Stimulated activated CD8-positive, alpha-beta memory T cell treated with anti-CD3 and anti-CD28 coated beads, Interleukin-12 subunit alpha, Interleukin-12 subunit beta, amount 100 ng/mL, for 4 hours (primary cell): ENCODE results near the gene BMP10.

Source experiments
- DNase-seq: peaks from one replicate; pipeline ENCODE4 v3.0.0-alpha.2; 2020; ENCODE audit warnings: low read depth

The BMP10 gene

DNA sequence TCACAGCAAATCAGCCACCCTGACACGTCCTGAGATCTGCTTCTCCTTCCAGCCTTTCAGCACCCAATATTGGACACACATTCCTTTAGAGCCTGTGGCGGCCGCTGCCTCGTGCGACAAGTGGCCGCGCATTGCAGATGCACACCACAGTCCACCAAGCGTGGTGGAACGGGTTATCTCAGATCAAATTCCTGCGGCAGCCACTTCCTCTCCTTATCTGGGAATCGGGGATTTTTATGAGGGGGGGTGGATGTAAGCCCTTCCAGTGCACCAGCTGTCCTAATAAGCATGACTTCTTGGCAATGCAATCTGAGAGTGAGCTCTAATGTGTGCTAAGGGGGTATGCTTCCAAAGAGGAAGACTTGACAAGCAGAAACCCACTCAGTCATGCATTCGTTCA, 18.3 kb upstream of the BMP10 start:
- no peak for DNase-seq

DNA sequence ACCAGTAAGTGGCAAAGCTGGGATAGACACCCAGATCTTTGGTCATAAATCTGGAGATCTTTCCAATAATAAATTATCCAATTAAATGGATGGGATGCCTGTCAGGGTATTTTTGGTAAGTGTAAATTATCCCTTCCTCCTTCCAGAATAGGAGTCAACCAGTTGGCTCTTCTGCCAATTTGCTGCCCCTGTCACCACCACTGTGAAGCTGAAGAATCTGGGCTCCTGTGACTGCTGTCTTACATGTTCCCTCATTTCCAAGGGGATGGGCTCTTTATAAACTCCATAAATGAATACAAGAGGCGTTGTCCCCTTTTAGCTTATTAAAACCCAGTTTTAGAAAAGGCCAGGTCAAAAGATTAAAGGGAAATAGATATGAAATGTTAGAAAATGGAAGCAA, 17.8 kb upstream of the BMP10 start:
- no peak for DNase-seq

DNA sequence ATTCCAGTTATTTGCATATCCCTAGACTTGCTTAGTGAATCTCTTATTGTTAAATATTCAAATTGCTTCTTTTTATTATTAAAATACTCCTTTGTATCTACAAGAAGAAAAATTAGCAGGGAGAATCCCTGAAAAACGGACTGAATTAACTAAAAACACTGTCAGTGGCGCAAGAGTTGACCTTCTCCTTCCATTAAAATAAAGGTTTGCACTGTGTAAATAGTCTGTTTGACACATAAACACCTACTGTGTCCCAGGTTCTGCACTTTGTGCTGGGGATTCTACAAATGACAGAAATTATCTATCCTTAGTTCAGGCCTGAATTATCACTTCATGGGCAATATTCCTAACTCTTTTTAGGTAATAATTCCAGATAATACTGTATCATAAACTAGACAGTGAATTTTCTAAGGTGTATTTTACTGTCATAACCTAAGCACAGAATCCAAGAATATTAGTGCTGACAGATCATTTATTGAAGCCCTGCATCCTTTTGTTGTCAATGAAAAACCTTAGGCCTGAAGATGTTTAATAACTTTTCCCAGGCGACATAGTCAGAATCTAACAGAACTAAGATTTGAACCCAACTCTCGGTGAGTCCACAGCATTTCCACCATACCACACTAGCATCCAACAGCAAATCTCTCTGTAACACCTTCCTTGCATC, 17.0 kb upstream of the BMP10 start:
- DNase-seq = no peak

DNA sequence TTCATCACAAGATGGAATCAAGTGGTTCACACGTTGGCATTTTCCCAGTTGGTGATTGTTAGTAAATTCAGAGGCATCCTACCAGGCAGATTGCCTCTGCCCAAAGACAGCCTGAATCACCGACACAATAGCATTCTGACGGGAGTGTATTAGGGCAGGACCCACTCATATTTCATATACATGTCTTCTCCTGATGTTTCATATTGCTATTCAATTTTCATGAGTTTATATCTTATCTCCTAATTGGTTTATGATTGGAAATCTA, 14.5 kb upstream of the BMP10 start:
- no peak for DNase-seq

DNA sequence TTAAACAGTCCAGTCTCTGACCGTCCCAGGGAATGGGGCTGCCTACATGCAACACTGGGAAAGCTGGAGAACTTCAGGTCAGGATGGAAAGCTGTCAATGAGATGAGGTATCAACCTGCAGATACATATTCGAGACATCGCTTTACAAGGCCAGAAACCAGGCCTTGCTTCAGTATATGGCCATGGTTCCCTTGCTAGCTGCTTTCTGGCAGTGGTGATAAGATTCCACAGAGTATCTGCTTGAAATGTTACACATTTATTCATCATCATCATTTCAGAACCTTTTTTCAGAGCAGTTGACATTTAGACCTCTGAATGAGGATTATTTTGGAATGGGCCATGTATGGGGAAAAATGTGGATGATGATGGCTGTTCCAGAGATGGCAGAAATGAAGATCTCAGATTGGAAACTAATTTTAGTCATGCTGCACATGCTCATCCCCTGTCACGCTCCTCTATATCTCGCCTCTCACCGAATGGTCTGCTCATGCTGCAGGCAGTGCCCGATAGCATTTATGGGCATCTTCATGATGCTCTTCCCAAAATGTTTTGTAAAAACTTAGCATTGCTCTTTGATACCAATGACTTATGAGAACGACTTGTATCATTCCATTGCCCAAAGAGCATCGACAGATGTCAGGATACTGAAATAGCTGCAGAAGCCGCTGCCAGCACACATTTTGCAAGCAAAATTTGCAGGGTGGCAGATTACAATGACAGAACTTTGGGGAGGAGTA, 14.0 kb upstream of the BMP10 start:
- DNase-seq = no peak

DNA sequence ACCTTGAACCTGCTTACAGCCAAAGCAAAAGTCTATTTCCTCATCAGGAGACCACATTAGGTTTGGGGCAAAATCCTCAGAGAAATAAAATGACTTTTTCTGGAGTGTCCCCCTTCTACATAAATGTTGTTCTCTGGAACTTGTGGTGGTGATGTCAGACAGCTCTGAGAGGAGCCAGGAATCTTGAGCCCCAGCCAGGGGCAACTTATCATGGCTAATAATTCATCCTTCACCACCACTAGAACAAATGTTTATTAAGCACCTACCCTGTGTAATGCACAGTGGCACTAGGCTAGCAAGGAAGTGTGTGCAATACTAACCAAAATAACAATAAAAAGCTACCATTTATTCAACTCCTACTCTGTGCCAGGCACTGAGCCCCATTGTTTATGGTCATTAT, 9.0 kb upstream of the BMP10 start:
- no peak for DNase-seq

DNA sequence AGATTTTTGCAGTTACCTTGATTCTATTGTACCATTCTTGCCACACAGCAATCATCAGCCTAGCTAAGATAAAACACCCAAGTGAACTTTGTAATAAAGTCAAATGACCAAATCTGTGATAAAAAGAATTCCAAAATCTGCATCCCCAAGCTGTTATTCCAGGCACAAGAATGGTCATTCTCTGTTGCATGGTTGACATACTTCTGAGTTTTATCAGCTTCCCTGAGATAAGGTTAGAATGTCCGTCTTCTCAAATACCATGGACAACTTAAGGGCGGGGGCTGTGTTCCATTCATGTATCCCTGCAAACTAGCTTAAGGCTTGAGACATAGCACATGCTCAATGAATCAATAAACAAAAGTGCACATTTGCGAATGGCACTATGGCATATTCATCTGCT, 8.1 kb upstream of the BMP10 start:
- no peak for DNase-seq

DNA sequence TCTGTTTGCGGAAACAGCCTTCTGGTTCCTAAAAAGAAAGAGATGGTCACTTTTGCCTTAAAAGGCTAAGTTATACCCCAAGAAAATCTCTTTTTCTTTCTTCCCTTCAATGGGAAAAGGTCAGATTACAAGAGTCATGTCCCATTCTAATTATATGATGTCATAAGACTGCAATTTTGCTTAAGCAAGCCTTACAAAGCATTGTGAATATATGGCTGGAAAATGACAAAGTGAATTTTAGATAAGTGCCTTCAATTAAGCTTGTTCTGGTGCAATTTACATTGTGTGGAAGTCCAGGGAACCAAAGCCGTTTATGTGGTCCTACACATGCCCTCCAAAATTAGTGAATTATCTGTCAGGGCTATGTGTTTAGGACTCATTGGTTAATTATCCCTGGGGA, 7.6 kb upstream of the BMP10 start:
- no peak for DNase-seq

DNA sequence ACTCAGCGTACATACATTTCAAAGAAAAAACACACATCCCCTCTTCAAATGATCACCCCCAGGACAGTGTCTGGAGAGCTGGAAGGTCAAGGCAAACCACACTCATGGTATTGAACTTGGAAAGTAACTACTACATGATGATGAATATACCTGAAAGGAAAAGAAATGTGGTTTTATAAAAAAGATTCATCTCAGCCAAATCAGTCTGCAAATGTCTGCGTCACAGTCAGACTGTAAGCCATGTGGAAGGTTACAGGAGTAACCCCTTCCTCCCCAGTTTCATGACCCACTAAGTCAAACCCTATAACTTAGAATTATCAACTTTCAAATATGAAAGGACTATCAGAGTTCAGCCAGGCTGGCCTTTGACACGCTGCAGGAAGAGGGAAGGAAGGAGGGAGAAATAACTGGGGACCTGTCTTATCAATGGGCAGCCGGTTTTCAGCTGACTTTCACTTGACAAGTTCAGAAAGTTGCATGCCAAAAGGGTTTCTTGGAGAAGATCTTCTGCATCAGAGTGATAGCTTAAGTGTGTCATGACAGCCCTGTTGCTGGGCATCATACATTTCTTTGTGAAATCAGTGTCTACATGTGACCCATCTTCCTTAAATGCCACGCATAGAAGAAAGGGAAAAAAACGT, 7.0 kb upstream of the BMP10 start:
- DNase-seq = no peak

DNA sequence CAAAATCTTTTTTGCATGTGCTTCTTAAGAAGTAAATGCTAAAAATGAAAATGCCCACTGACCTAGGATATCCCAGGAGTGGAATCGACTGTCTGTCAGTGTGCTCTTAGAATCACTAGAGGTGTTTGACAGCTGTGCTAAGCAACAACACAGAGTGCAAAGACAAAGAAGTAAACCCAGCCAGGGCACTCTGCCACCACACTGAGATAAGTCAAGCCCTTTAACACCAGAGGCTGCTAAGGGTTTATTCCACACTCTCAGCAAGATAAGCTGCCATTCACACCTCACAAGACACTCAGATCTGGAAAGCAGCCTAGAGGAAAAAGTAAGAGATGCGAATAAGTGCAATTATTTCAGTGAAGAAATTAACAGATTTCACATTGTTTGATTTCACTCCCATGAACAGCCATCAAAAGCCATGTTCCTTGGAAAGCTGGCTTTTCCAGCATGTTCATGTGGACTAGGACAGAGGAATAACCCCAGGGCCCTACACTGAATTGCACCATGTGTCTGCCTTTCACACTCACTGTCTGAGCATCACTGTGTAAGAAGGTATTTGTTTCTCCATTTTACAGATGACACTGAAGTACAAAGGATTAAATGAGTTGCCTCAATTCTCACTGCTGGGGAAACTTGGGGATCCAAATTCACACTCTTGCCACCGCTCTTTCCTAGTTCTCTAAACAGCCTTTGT, 6.0 kb upstream of the BMP10 start:
- DNase-seq = no peak

DNA sequence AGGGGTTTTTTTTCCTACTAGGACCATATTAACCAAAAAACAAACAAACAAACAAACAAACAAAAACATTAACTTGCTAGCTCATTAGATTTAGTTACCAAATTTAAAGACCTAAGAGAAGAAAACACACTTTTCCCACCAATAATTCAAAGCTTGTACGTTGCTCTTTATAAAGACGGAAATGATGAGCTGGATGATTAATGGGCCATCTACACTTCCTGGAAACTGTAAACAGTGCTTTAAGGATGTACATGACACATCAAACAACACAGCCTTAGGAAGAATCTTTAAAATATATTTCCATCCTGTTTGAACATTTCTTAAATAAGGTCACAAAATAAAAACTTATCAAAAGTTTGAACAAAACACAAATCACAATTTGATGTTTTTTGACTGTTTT, 982 bp downstream of the BMP10 start:
- no peak for DNase-seq

DNA sequence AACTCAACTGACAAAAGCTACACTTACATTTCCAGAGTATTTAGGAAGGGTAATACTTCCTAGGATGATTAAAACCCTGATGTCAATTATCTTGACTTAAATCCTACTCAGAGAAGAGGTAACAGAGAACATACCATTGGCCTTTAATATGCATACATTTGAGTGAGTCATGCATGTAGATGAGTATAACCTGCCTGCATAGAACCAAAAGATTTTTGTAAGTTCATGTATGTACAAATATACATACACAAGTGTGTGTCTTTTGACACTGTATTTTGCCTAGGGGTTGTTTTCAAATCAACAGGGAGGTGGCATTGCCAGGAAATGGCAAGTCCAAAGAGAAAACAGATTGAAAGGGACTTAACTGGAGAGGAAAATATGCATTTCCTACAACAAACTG, 6.1 kb downstream of the BMP10 start:
- DNase-seq = no peak

DNA sequence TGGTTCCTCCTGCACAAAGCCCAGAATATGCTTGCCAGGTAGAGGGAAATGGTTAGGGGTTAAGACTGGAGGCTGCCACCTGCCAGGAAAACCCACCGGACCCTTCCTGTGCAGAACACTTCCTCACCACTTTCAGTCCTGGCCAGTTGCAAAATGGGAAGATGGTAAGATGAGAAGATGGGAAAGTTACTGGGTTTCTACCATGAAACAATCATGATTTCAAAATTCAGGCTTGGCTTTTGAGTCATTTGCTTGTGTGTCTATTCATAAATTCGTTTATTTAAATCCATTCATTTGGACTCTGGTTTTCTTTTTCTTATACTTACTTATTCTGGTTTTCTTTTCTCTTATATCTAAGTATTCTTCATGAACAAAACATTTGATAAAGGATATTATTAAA, 7.2 kb downstream of the BMP10 start:
- DNase-seq = no peak

DNA sequence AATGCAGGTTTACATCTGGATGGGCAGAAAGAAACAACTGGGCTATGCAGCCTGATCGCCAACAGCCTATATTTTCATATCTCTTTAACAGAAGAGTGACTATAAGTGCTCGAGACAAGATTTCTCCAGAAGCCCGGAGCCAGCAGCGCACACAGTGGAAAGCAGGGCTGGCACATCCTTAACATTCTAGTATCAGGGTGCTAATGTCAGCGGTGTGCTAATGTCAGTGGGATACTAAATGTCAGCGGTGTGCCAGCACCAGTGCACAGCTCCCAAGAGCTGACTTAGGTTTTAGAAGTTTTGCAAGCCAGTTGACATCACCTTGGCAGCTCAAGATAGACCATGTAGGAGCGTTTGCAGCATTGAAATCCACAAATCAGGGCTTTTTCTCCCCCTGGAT, 8.3 kb downstream of the BMP10 start:
- no peak for DNase-seq

DNA sequence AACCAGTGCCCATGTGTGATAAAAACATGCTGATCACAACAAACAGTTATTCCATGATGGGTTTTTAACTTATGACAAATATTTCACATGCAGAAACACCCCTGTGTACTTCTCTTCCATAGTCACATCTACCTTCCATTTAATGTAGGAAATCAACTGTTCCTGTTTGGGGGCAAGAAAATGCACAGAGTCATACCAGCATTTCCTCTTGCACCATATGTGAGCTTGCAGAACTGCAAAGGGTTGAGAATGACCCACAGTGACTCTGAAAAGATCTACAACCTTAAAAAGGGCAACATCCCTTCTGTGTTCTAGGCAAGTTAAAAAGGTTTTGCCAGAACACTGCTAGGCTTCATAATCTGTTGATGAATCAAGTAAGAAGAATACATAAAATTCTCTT, 9.9 kb downstream of the BMP10 start:
- DNase-seq = no peak

DNA sequence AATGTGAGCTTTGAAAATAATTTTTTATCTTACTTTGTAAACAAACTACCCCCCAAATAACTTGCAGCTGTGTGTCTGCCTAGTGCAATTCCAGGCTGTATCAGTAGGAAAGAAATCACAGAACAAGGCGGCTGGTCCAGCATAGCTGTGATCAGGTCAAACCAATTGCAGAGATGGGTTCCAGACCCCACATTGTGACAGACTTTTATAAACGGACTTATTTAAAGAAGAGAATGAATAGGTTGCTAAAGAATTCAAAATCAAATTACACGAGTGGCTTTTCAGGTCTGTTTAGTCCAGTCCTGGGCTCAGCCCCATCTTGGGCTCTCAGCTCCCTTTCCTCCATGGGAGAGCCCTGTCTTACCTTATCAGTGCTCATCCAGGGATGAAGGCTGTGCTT, 11.1 kb downstream of the BMP10 start:
- DNase-seq = no peak

DNA sequence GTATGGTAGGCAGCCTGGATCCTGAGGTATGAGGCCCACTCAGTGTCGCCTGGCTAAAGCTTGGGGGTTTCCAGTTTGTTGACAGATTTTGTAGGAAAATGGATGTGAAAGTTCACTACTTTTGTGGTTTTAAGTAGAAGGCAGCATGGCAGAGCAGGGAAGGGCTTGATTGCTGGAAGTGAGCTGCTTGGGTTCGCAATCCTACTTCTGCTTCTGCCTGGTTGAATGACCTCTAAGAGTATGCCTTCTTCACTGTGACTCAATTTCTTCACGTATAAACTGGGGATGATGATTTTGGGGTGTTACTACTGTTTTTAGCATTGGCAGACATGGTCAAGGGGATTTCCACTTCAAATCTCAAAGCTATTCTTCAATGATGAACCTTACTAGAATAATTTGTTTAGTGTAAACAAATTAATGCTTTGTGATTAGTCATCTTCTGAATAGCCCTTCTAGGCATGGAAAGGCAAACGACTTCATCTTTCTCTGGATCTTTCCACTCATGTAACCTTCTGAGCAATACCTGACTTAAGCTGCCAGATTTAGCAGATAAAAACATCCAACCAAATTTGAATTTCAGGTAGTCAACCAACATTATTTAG, 13.2 kb downstream of the BMP10 start:
- no peak for DNase-seq

DNA sequence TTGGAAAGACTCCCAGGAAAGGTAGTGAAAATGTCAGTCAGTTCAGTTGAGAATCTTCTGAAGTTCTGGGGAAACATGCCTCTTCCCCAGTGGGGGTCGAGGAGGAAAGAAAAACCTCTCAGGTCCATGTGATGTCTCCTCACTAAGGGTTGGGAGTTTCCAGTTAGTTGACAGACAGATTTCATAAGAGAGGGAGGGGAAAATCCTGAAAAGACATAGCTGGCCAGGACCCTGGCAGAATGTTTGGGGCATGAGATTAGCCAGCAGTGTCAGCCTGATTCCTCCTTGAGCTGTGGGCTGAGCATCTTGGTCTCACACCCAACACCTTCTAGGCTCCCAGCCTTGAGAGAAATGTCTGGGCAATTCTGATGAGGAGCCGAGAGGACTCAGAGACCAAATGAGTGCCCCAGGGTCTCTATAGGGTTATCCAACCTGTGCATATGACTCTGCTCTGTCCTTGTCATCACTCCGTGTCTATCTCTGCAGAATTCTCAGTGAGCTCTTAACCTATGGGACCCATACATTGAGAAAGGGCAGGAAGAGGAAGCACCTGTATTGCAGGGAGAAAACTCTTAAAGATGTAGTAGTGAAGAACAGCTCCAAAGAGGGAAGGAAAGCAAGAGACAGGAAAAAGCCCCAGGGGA, 13.9 kb downstream of the BMP10 start:
- DNase-seq = no peak

DNA sequence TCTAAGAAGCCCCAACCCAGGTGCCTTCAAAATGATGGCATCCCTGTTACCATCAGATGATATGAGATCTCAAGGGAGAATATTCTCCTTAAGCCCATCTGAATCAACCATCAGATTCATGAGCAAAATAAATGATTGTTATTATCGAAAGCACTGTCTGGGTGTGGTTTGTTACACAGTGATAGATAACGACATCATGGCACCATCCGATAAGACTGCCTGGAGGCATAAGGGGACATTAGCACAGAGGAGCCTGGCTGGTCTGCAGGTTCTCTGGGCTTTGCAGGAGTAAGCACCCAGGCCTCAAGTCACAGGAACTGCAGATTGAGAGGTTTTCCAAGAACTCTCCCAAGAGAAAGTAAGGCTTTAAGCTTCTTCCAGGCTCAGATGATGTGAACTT, 15.6 kb downstream of the BMP10 start:
- no peak for DNase-seq

DNA sequence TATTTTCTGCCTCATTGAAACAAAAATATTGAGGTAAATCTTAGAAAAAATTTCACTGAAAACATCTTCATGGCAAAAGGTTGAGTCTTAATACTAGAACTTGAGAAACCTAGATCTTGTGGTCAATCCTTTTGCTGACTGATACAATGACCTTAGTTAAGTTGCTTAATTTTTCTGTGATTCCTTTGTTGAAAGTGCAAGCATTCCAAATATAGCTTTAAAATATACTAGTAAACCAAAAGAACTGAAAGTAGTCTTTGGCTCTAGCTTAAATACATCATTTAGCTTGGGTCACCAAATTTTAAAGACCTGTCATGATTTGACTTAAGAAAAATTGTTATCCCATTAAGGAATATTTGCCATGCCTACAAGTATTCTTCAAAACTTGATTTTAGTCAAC, 16.7 kb downstream of the BMP10 start:
- no peak for DNase-seq

DNA sequence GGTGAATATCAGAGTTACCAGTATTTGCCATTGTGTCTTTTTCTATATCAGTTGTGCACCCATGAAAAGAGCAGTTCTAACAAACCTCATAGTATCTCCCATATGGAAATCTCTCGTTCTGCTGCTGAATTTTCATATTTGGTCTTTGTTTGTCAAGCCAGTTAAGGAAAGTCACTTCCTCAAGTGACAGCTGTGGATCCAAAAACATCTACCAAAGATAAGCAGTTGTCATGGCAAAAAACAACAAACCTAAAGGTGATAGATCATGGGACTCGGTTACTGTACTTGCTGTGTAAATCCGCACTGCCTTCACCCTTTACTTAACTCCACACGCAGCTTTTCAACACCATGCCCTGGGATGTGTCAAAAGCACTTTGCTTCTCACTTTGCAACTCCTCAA, 17.3 kb downstream of the BMP10 start:
- DNase-seq = no peak

DNA sequence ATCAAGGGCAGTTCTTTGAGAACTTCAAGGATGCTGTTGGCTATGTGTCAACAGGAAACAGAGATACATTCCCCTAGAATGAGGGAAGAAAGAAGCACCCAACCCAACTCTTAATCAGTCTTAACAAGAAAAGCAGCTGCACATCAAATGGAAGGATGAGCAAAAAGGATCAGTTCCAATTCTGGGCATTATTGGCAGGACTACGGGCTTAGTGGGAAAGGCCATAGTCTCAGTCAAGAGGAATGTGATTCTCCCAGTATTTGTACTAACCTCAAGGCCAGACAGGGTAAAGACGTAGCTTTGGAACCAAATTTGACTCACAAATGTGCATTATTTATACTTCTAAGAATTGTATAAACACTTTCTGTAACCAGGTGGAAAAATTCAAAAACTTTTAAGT, 18.2 kb downstream of the BMP10 start:
- no peak for DNase-seq
